ENCODE measurements around the gene CCDC60.

The CCDC60 gene

DNA sequence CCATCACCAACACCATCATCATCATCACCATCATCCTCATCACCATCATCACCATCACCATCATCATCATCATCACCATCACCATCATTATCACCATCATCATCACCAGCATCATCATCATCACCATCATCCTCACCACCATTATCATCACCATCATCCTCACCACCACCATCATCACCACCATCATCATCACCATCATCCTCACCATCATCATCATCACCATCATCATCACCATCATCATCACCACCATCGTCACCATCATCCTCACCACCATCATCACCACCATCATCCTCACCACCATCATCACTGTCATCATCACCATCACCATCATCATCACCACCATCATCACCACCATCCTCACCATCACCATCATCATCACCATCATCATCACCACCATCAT is 146.0 kb downstream of the CCDC60 start:
- no peaks in the 10 kb centered on the region for H3K9me3 ChIP-seq (ENCODE audit: control insufficient read depth in 2 of 2, low read length in 2 of 2)
- no peaks in the 10 kb centered on the region for H3K4me1 ChIP-seq (ENCODE audit: control insufficient read depth in 2 of 2, insufficient read depth in 2 of 2, low read length in 2 of 2)
- H3K4me3 ChIP-seq (ENCODE audit: low read length in 2 of 2): no peak overlapping the region
- H3K36me3 ChIP-seq (ENCODE audit: control insufficient read depth in 2 of 2, insufficient read depth in 2 of 2, low read length in 2 of 2): no peaks in the 10 kb centered on the region
- H3K27me3 ChIP-seq (ENCODE audit: control insufficient read depth in 2 of 2, insufficient read depth in 2 of 2, low read length in 2 of 2): no peaks in the 10 kb centered on the region
- H3K9ac ChIP-seq (ENCODE audit: low read depth in 1 of 2, low read length in 2 of 2): no peak overlapping the region
- H3K27ac ChIP-seq (ENCODE audit: low read depth in 2 of 2, low read length in 2 of 2): no peak overlapping the region

DNA sequence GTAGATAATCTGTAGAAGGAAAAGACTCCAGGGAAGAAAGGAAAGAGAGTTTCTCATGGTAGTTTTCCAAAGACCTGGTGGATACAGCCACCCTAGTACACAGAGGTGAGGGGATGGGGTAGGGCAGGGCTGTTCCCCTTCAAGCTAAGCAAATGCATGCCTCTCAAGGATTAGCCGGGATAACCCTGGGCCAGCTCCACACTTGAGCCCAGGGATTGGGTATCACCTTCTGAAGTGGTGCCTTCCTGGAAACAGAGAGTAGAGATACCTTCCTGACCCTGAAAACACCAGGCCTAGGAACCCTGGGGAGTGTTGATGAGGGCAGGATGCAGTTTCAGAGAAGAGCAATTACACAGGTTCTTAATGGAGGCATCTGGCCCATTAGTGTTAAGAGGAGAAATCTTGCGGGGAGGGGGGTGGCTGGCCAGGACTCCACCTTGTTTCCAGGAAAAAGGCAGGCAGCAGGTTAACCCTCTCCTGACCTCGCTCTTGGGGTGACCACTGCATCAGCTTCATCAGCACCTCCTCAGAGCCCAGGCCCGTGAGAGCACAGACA is 152.1 kb downstream of the CCDC60 start:
- Histone ChIP-seq H3K27ac (ENCODE audit: low read depth in 2 of 2, low read length in 2 of 2) (no peak overlapping the region), H3K27me3 (ENCODE audit: control insufficient read depth in 2 of 2, insufficient read depth in 2 of 2, low read length in 2 of 2) (no peaks in the 10 kb centered on the region), H3K9ac (ENCODE audit: low read depth in 1 of 2, low read length in 2 of 2) (no peak overlapping the region), H3K9me3 (ENCODE audit: control insufficient read depth in 2 of 2, low read length in 2 of 2) (no peaks in the 10 kb centered on the region), H3K36me3 (ENCODE audit: control insufficient read depth in 2 of 2, insufficient read depth in 2 of 2, low read length in 2 of 2) (no peaks in the 10 kb centered on the region), H3K4me1 (ENCODE audit: control insufficient read depth in 2 of 2, insufficient read depth in 2 of 2, low read length in 2 of 2) (no peaks in the 10 kb centered on the region), H3K4me3 (ENCODE audit: low read length in 2 of 2) (no peak overlapping the region)

DNA sequence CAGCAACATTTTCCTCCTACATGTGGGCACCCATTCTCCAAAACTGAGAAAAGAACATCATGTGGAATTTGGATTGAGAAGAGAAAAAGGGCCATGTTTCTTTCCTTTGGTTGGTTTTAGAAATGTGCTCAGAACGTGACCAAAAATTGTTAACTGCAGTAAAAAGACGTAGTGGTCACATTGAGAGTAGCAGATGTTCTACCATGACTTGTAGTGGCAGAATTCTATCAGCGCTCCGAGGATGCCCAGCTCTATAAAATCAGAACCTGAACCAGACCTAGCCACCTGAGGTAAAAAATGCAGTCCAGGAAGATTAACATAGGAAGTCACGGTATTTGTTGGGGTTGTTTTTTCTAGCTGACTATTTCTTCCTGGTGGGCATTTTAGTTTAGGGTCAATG is 157.3 kb downstream of the CCDC60 start:
- H3K4me3 ChIP-seq (ENCODE audit: low read length in 2 of 2): no peak overlapping the region
- H3K4me1 ChIP-seq (ENCODE audit: control insufficient read depth in 2 of 2, insufficient read depth in 2 of 2, low read length in 2 of 2): no peaks in the 10 kb centered on the region
- H3K36me3 ChIP-seq (ENCODE audit: control insufficient read depth in 2 of 2, insufficient read depth in 2 of 2, low read length in 2 of 2): no peaks in the 10 kb centered on the region
- peaks cover 0 to under 1% of the 10 kb centered on the region in 2 donors for H3K27me3 ChIP-seq (ENCODE audit: control insufficient read depth in 2 of 2, insufficient read depth in 2 of 2, low read length in 2 of 2)
- no peaks in the 10 kb centered on the region for H3K9me3 ChIP-seq (ENCODE audit: control insufficient read depth in 2 of 2, low read length in 2 of 2)
- no peak overlapping the region for H3K9ac ChIP-seq (ENCODE audit: low read depth in 1 of 2, low read length in 2 of 2)
- no peak overlapping the region for H3K27ac ChIP-seq (ENCODE audit: low read depth in 2 of 2, low read length in 2 of 2)

DNA sequence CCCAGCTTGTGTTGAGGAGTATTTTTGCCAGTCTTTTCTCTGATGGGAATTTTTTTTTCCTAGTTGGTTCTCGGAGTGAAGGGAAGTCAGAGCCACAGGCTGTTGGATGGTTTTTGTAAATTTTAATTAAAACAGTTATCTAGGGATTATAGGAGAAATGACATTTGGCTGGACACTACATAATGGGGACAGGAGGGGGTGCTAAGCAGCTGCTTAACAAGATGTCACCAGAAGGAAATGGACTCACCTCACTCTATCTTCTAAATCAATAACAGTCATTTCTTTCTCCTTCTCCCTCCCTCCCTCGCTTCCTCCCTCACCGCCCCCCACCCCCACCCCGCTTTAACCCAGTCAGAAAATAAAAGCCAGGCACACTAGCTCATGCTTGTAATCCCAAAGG is 165.7 kb downstream of the CCDC60 start:
- no peak overlapping the region for H3K4me3 ChIP-seq (ENCODE audit: low read length in 2 of 2)
- H3K27ac ChIP-seq (ENCODE audit: low read depth in 2 of 2, low read length in 2 of 2): no peak overlapping the region
- H3K9ac ChIP-seq (ENCODE audit: low read depth in 1 of 2, low read length in 2 of 2): no peak overlapping the region
- no peaks in the 10 kb centered on the region for H3K9me3 ChIP-seq (ENCODE audit: control insufficient read depth in 2 of 2, low read length in 2 of 2)
- H3K36me3 ChIP-seq (ENCODE audit: control insufficient read depth in 2 of 2, insufficient read depth in 2 of 2, low read length in 2 of 2): no peaks in the 10 kb centered on the region
- H3K4me1 ChIP-seq (ENCODE audit: control insufficient read depth in 2 of 2, insufficient read depth in 2 of 2, low read length in 2 of 2): no peaks in the 10 kb centered on the region
- peaks cover 0 to 3% of the 10 kb centered on the region in 2 donors for H3K27me3 ChIP-seq (ENCODE audit: control insufficient read depth in 2 of 2, insufficient read depth in 2 of 2, low read length in 2 of 2)

DNA sequence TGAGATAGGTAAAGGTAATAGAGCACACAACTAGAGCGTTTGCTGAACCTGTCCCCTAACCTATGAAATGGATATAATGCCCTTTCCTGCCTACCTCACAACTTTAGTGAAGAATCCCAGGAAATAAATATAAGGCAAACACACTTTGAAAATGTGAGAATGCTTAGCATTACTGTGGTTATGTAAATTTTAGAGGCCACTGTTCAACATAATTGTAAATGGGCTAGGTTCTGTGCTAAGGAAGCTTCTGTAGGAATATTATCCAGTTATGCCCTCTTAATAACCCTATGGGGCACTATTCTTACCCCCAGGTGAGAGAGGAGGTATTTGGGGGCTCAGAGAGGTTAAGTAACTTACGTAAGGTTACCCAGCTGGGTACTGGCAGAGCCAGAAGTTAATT is 166.5 kb downstream of the CCDC60 start:
- H3K9ac ChIP-seq (ENCODE audit: low read depth in 1 of 2, low read length in 2 of 2): no peak overlapping the region
- no peaks in the 10 kb centered on the region for H3K9me3 ChIP-seq (ENCODE audit: control insufficient read depth in 2 of 2, low read length in 2 of 2)
- no peaks in the 10 kb centered on the region for H3K36me3 ChIP-seq (ENCODE audit: control insufficient read depth in 2 of 2, insufficient read depth in 2 of 2, low read length in 2 of 2)
- no peaks in the 10 kb centered on the region for H3K4me1 ChIP-seq (ENCODE audit: control insufficient read depth in 2 of 2, insufficient read depth in 2 of 2, low read length in 2 of 2)
- peaks cover 0 to 3% of the 10 kb centered on the region in 2 donors for H3K27me3 ChIP-seq (ENCODE audit: control insufficient read depth in 2 of 2, insufficient read depth in 2 of 2, low read length in 2 of 2)
- no peak overlapping the region for H3K4me3 ChIP-seq (ENCODE audit: low read length in 2 of 2)
- H3K27ac ChIP-seq (ENCODE audit: low read depth in 2 of 2, low read length in 2 of 2): no peak overlapping the region

DNA sequence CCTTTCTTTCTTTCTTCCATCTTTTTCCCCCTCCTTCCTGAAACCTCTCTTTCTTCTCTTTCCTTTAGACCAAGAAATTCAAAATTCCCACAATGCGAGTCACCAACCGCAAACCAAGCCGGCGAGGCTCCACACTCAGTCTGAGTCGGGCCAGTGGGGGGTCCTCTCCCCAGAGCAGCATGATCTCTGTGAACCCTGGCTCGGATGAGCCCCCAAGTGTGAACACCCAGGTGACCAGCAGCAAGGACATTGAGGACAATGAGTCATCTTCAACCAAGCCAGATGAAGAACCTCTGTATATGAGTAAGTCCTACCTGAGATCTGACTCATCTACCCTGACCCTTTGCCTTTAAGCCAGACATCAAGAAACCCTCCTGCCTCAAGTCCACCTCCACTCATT is 170.5 kb downstream of the CCDC60 start:
- Histone ChIP-seq H3K27ac (ENCODE audit: low read depth in 2 of 2, low read length in 2 of 2) (no peak overlapping the region), H3K36me3 (ENCODE audit: control insufficient read depth in 2 of 2, insufficient read depth in 2 of 2, low read length in 2 of 2) (no peaks in the 10 kb centered on the region), H3K4me3 (ENCODE audit: low read length in 2 of 2) (no peak overlapping the region), H3K27me3 (ENCODE audit: control insufficient read depth in 2 of 2, insufficient read depth in 2 of 2, low read length in 2 of 2) (no peaks in the 10 kb centered on the region), H3K4me1 (ENCODE audit: control insufficient read depth in 2 of 2, insufficient read depth in 2 of 2, low read length in 2 of 2) (no peaks in the 10 kb centered on the region), H3K9ac (ENCODE audit: low read depth in 1 of 2, low read length in 2 of 2) (no peak overlapping the region), H3K9me3 (ENCODE audit: control insufficient read depth in 2 of 2, low read length in 2 of 2) (no peaks in the 10 kb centered on the region)

DNA sequence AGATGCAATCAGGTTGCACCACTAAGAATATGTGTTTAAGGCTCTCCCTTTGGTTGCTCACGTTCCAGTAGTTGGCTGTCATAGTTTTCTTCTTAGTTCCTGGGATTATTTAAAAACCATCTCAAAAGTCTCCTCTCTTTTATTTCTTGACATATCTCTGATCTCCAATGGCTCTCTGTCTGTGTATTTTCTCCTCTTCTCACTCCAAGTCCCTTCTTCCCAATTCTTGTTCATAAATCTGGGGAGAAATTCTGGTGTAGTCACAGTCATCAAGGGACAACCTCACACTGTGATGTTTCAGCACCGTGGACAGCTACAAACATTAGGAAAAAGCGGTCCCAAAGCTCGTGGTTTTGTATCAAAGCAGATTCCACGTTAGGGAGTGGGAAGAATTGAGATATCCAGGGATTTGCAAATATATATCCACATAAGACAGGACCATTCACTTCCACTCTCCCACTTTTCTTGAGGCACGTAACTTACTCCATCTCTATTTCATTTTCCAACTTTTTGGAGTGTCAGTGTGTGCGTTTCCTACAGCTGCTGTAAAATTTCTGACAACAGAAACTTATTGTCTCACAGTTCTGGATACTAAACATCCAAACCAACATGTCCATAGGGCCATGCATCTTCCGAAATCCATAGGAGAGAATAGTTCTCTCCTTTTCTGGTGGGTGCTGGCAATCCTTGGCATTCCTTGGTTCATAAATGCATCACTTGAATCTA is 178.4 kb downstream of the CCDC60 start:
- Histone ChIP-seq H3K4me1 (ENCODE audit: control insufficient read depth in 2 of 2, insufficient read depth in 2 of 2, low read length in 2 of 2) (no peaks in the 10 kb centered on the region), H3K36me3 (ENCODE audit: control insufficient read depth in 2 of 2, insufficient read depth in 2 of 2, low read length in 2 of 2) (no peaks in the 10 kb centered on the region), H3K27ac (ENCODE audit: low read depth in 2 of 2, low read length in 2 of 2) (no peak overlapping the region), H3K27me3 (ENCODE audit: control insufficient read depth in 2 of 2, insufficient read depth in 2 of 2, low read length in 2 of 2) (no peaks in the 10 kb centered on the region), H3K9ac (ENCODE audit: low read depth in 1 of 2, low read length in 2 of 2) (no peak overlapping the region), H3K4me3 (ENCODE audit: low read length in 2 of 2) (no peak overlapping the region), H3K9me3 (ENCODE audit: control insufficient read depth in 2 of 2, low read length in 2 of 2) (no peaks in the 10 kb centered on the region)

DNA sequence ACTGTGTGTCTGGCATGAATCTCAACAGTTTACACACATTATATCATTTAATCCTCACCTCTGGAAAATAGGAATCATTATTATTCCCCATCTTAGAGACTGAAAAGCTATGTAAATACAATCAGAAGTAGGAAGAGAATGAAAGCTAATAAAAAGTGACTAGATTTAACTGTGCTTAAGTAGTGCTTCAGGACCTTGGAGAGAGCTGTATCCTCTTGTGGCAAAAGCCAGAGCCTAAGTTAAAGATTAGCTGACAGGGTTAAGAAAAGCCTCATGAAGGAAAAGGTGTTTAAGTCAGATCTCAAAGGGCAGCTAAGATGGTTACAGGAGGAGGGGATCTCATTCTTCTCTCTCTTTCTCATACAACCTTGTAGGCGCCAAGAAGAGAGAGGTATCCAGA is 193.7 kb downstream of the CCDC60 start:
- no peaks in the 10 kb centered on the region for H3K27me3 ChIP-seq (ENCODE audit: control insufficient read depth in 2 of 2, insufficient read depth in 2 of 2, low read length in 2 of 2)
- no peaks in the 10 kb centered on the region for H3K36me3 ChIP-seq (ENCODE audit: control insufficient read depth in 2 of 2, insufficient read depth in 2 of 2, low read length in 2 of 2)
- H3K9me3 ChIP-seq (ENCODE audit: control insufficient read depth in 2 of 2, low read length in 2 of 2): no peaks in the 10 kb centered on the region
- H3K9ac ChIP-seq (ENCODE audit: low read depth in 1 of 2, low read length in 2 of 2): no peak overlapping the region
- no peak overlapping the region for H3K4me3 ChIP-seq (ENCODE audit: low read length in 2 of 2)
- H3K4me1 ChIP-seq (ENCODE audit: control insufficient read depth in 2 of 2, insufficient read depth in 2 of 2, low read length in 2 of 2): no peaks in the 10 kb centered on the region
- H3K27ac ChIP-seq (ENCODE audit: low read depth in 2 of 2, low read length in 2 of 2): no peak overlapping the region

DNA sequence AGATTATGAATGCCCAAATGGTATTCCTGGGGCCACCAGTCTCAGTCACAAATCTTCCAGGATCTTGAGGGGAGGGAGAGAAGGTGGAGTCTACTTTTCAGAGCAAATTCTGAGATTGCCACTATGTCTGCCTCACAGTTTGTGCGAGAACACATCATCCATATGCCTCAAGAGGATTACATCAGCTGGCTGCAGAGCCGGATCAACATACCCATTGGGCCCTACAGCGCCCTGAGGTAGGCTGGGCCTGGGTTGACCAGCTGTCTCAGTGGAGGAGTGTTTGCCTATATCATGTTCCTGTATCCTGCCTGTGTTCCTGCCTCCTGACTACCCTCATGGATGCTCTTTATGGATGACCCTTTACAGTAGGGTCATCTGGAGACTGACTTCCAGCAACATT is 205.9 kb downstream of the CCDC60 start:
- no peaks in the 10 kb centered on the region for H3K4me1 ChIP-seq (ENCODE audit: control insufficient read depth in 2 of 2, insufficient read depth in 2 of 2, low read length in 2 of 2)
- H3K27ac ChIP-seq (ENCODE audit: low read depth in 2 of 2, low read length in 2 of 2): no peak overlapping the region
- no peak overlapping the region for H3K9ac ChIP-seq (ENCODE audit: low read depth in 1 of 2, low read length in 2 of 2)
- no peak overlapping the region for H3K4me3 ChIP-seq (ENCODE audit: low read length in 2 of 2)
- H3K27me3 ChIP-seq (ENCODE audit: control insufficient read depth in 2 of 2, insufficient read depth in 2 of 2, low read length in 2 of 2): peaks cover 0 to 4% of the 10 kb centered on the region in 2 donors
- no peaks in the 10 kb centered on the region for H3K36me3 ChIP-seq (ENCODE audit: control insufficient read depth in 2 of 2, insufficient read depth in 2 of 2, low read length in 2 of 2)
- H3K9me3 ChIP-seq (ENCODE audit: control insufficient read depth in 2 of 2, low read length in 2 of 2): no peaks in the 10 kb centered on the region

DNA sequence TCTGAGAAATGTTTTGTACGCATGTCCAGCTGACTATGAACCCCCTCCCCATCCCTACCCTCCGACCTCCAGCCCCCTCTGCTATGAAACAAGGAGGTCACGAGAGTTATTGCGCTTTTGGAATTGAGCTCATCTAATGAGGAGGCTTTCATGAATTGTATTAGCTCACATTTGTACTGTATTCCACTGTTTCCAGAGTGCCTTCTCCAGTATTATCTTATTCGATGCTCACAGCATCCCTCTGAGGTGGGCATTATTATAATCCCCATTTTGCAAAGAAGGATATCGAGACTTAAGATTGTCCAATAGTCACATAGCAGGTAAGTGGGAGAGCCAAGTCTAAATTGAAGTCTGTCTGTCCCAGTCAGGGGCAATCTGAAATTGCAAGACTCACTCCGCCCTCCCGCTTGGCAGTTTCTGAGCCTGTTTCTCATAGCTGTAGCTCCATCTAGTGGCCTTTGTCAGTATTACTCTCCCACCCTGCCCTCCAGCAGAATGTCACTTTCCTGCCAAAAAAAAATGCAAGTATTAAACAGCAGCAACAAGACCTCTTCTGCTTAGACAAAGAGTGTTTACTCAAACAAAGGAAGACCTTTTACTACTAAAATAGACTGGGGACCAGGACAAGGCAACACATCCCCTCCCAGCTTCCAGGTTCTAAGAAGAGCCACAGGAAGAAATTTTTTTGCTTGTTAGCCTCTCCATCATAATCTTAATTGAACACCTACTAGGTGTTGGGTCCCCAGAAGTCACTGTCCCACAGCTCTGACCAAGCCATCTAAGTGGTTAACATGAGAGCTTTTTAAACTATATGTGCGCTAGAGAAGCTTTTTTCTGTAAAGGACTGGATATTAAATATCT is 210.5 kb downstream of the CCDC60 start:
- Histone ChIP-seq H3K9me3 (ENCODE audit: control insufficient read depth in 2 of 2, low read length in 2 of 2) (no peaks in the 10 kb centered on the region), H3K4me1 (ENCODE audit: control insufficient read depth in 2 of 2, insufficient read depth in 2 of 2, low read length in 2 of 2) (no peaks in the 10 kb centered on the region), H3K27ac (ENCODE audit: low read depth in 2 of 2, low read length in 2 of 2) (no peak overlapping the region), H3K9ac (ENCODE audit: low read depth in 1 of 2, low read length in 2 of 2) (no peak overlapping the region), H3K4me3 (ENCODE audit: low read length in 2 of 2) (no peak overlapping the region), H3K27me3 (ENCODE audit: control insufficient read depth in 2 of 2, insufficient read depth in 2 of 2, low read length in 2 of 2) (peaks cover 0 to 4% of the 10 kb centered on the region in 2 donors), H3K36me3 (ENCODE audit: control insufficient read depth in 2 of 2, insufficient read depth in 2 of 2, low read length in 2 of 2) (no peaks in the 10 kb centered on the region)

Data from mucosa of rectum (tissue), 2 donors.